HG02970 (cell line): ENCODE data around the gene HMCN1.

Experiments
- ATAC-seq: cut with Tn5 transposase; IDR thresholded peaks from one replicate; pipeline ENCODE4 v1.9.1; 2021; ENCODE audit warnings: mild to moderate bottlenecking, moderate library complexity, moderate number of reproducible peaks; ENCODE audit not compliant: unreplicated experiment, low FRiP score

The HMCN1 gene

GRCh38 chr1:185798505-185798904 lies 64.3 kb downstream of the HMCN1 start:
- no peak for ATAC-seq

- no peak for ATAC-seq
Measured at GRCh38 chr1:185803241-185803640, 69.0 kb downstream of the HMCN1 start.

GRCh38 chr1:185804206-185804605 lies 70.0 kb downstream of the HMCN1 start:
- ATAC-seq = no peak

- no peak for ATAC-seq
Measured at GRCh38 chr1:185804608-185805007, 70.4 kb downstream of the HMCN1 start.

GRCh38 chr1:185807275-185807674 lies 73.1 kb downstream of the HMCN1 start:
- ATAC-seq = no peak

GRCh38 chr1:185808631-185809030 lies 74.4 kb downstream of the HMCN1 start:
- ATAC-seq = no peak

- no peak for ATAC-seq
Measured at GRCh38 chr1:185811073-185811709, 77.0 kb downstream of the HMCN1 start.

- no peak for ATAC-seq
Measured at GRCh38 chr1:185812934-185813333, 78.7 kb downstream of the HMCN1 start.

GRCh38 chr1:185813401-185813979 lies 79.3 kb downstream of the HMCN1 start:
- ATAC-seq = no peak

GRCh38 chr1:185816460-185816859 lies 82.3 kb downstream of the HMCN1 start:
- no peak for ATAC-seq

- ATAC-seq = no peak
Measured at GRCh38 chr1:185819798-185820197, 85.6 kb downstream of the HMCN1 start.

- ATAC-seq = no peak
Measured at GRCh38 chr1:185821612-185822385, 87.6 kb downstream of the HMCN1 start.

GRCh38 chr1:185823467-185823866 lies 89.3 kb downstream of the HMCN1 start:
- no peak for ATAC-seq

- no peak for ATAC-seq
Measured at GRCh38 chr1:185824106-185824505, 89.9 kb downstream of the HMCN1 start.

GRCh38 chr1:185825556-185825955 lies 91.4 kb downstream of the HMCN1 start:
- no peak for ATAC-seq

- ATAC-seq = no peak
Measured at GRCh38 chr1:185834371-185834905, 100.2 kb downstream of the HMCN1 start.

- no peak for ATAC-seq
Measured at GRCh38 chr1:185835191-185835590, 101.0 kb downstream of the HMCN1 start.

- ATAC-seq = no peak
Measured at GRCh38 chr1:185837711-185838110, 103.5 kb downstream of the HMCN1 start.

- no peak for ATAC-seq
Measured at GRCh38 chr1:185838111-185838510, 103.9 kb downstream of the HMCN1 start.

GRCh38 chr1:185840880-185841279 lies 106.7 kb downstream of the HMCN1 start:
- no peak for ATAC-seq

GRCh38 chr1:185843297-185843869 lies 109.2 kb downstream of the HMCN1 start:
- ATAC-seq = no peak
